Measurements from ENCODE around the gene CDON.
A peak's percentile ranks its signal among the peaks of the same experiment; 100 is the strongest.

The CDON gene

GRCh38 chr11:126105022-126105747, 42.5 kb upstream of the CDON start:
- no peak for TF ChIP-seq CREB1 (IDR thresholded peaks at IDR 0.05; ENCODE audit: low read depth)
- TF ChIP-seq FOXM1 (IDR thresholded peaks at IDR 0.05; ENCODE audit: borderline replicate concordance, low read depth) = no peak

GRCh38 chr11:126104420-126104819, 41.8 kb upstream of the CDON start:
- TF ChIP-seq MAX (IDR thresholded peaks at IDR 0.05) = 0 out of 2 replicates have a peak, but pooled peaks have one; percentile 28
- no peak; the same call in 1 of the 2 replicates for TF ChIP-seq NFIC (IDR thresholded peaks at IDR 0.05)
- TF ChIP-seq REST (IDR thresholded peaks at IDR 0.05; ENCODE audit: low read depth) = no peak
- TF ChIP-seq TAF1 (IDR thresholded peaks at IDR 0.05; ENCODE audit: low read depth) = peak; percentile 40; the same call in 1 of the 2 replicates
- no peak for TF ChIP-seq FOXM1 (IDR thresholded peaks at IDR 0.05; ENCODE audit: borderline replicate concordance, low read depth)
- peak; percentile 55; the same call in 1 of the 2 replicates for TF ChIP-seq ZBTB7A (IDR thresholded peaks at IDR 0.05; ENCODE audit: low read depth)
- TF ChIP-seq CEBPB (IDR thresholded peaks at IDR 0.05) = no peak
- no peak for TF ChIP-seq CREB1 (IDR thresholded peaks at IDR 0.05; ENCODE audit: low read depth)
- TF ChIP-seq USF1 (IDR thresholded peaks at IDR 0.05) = no peak
- TF ChIP-seq TCF12 (IDR thresholded peaks at IDR 0.05; ENCODE audit: low read depth) = peak; percentile 87
- 0 out of 2 replicates have a peak, but pooled peaks have one; percentile 26 for TF ChIP-seq YY1 (IDR thresholded peaks at IDR 0.05; ENCODE audit: low read depth)
- TF ChIP-seq RAD21 (IDR thresholded peaks at IDR 0.05; ENCODE audit: low read depth) = peak; percentile 27; the same call in 1 of the 2 replicates
- TF ChIP-seq TEAD4 (IDR thresholded peaks at IDR 0.05) = peak; percentile 88
- peak; percentile 78 for TF ChIP-seq EP300 (IDR thresholded peaks at IDR 0.05; ENCODE audit: borderline replicate concordance)
- no peak for TF ChIP-seq EGR1 (IDR thresholded peaks at IDR 0.05)

- TF ChIP-seq TEAD4 (IDR thresholded peaks at IDR 0.05) (no peak), NFIC (IDR thresholded peaks at IDR 0.05) (no peak), RAD21 (IDR thresholded peaks at IDR 0.05; ENCODE audit: low read depth) (no peak), REST (IDR thresholded peaks at IDR 0.05; ENCODE audit: low read depth) (no peak), TAF1 (IDR thresholded peaks at IDR 0.05; ENCODE audit: low read depth) (no peak), ZBTB7A (IDR thresholded peaks at IDR 0.05; ENCODE audit: low read depth) (no peak), FOXM1 (IDR thresholded peaks at IDR 0.05; ENCODE audit: borderline replicate concordance, low read depth) (no peak), TCF12 (IDR thresholded peaks at IDR 0.05; ENCODE audit: low read depth) (no peak), MAX (IDR thresholded peaks at IDR 0.05) (no peak), EGR1 (IDR thresholded peaks at IDR 0.05) (no peak), CEBPB (IDR thresholded peaks at IDR 0.05) (no peak), EP300 (IDR thresholded peaks at IDR 0.05; ENCODE audit: borderline replicate concordance) (no peak), CREB1 (IDR thresholded peaks at IDR 0.05; ENCODE audit: low read depth) (no peak), YY1 (IDR thresholded peaks at IDR 0.05; ENCODE audit: low read depth) (no peak), USF1 (IDR thresholded peaks at IDR 0.05) (no peak)
These were observed 40.5 kb upstream of the CDON start for GRCh38 chr11:126103150-126103549.

GRCh38 chr11:126102436-126102981, 39.8 kb upstream of the CDON start:
- TF ChIP-seq RAD21 (IDR thresholded peaks at IDR 0.05; ENCODE audit: low read depth) = 0 out of 2 replicates have a peak, but pooled peaks have one; percentile 4
- TF ChIP-seq FOXM1 (IDR thresholded peaks at IDR 0.05; ENCODE audit: borderline replicate concordance, low read depth) = no peak
- peak; percentile 59 for TF ChIP-seq NFIC (IDR thresholded peaks at IDR 0.05)
- no peak for TF ChIP-seq YY1 (IDR thresholded peaks at IDR 0.05; ENCODE audit: low read depth)
- no peak for TF ChIP-seq TCF12 (IDR thresholded peaks at IDR 0.05; ENCODE audit: low read depth)
- 0 out of 2 replicates have a peak, but pooled peaks have one; percentile 34 for TF ChIP-seq MAX (IDR thresholded peaks at IDR 0.05)
- TF ChIP-seq TAF1 (IDR thresholded peaks at IDR 0.05; ENCODE audit: low read depth) = no peak
- no peak for TF ChIP-seq ZBTB7A (IDR thresholded peaks at IDR 0.05; ENCODE audit: low read depth)
- no peak for TF ChIP-seq USF1 (IDR thresholded peaks at IDR 0.05)

- TF ChIP-seq YY1 (IDR thresholded peaks at IDR 0.05; ENCODE audit: low read depth) (no peak), EP300 (IDR thresholded peaks at IDR 0.05; ENCODE audit: borderline replicate concordance) (no peak)
These were observed 39.2 kb upstream of the CDON start for GRCh38 chr11:126101930-126102283.

Measured in Ishikawa (cell line).